A204.1 (cell line): ENCODE data around the gene PLCD3.

ENCODE experiments used
- FAIRE-seq: peaks from 2 replicates; lab custom pipeline; 2012; peaks lifted over from hg19 to GRCh38; lab: Jason Lieb, UNC

PLCD3 gene

DNA sequence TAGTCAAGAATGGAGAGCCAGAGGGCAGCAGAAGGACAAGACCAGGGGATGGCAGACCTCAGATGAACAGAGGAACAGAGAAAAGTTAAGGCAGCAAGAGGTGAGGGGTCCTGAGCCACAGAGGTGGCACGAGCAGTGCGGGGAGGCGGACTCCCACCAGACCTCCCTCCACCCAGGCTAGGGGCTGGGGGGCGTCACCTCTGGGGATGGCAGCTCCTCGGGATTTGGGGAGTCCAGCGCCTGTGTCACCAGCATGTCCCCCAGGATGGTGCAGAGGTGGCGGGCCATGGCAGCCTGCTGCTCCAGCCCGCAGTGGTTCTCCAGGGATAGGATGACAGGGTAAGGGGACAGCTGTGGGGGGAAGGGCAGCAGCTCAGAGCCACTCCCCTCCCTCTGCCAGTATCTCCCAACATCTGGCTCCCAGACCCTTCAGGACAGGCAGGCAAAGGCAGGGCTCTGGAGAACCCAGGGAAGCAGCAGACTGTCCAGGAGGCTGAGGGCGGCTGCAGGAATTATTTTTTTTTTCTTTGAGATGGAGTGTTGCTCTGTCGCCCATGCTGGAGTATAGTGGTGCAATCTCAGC, 15.8 kb downstream of the PLCD3 start:
- no peak for FAIRE-seq

GRCh38 chr17:45115871-45116270, 16.4 kb downstream of the PLCD3 start:
- no peak for FAIRE-seq

GRCh38 chr17:45115015-45115625, 17.2 kb downstream of the PLCD3 start:
- FAIRE-seq, result no peak

DNA sequence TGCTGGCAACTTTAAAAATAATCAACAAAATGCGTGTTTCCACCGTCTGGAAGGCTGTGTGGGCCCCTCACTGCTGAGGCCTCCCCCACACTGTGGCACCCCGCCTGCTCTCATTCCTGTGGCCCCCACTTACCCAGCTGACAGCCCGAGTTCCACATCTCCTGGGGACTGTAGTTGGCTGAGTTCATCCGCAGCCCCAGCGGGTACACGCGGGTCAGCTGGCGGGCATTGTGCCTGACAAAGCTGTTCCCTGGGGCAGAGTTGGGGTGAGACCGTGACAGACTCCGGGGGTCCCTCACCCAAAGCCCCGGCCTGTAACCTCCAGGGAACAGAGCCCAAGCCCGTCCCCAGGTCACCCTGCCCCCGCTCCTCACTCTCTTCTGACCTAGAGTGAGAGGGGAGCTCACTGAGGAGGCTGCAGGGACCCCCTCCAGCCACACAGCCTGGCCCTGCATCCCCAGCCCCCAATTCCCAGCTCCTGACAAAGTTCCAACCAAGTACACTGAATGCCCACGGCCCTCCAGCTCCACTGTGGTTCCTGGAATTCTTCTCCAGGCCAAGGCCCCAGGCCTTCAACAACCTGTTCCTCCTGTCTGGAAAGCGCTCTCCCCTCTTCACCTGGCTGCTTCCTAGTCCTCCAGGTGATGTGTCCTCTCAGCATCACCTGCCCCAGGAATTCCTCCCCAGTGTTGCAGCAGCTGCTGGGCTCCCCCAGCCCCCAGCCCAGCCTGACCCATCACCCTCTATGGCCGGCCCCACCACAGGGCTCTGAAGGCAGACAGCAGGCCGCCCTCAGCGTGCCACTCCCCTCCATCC, 18.0 kb downstream of the PLCD3 start:
- no peak for FAIRE-seq

GRCh38 chr17:45113424-45113754, 18.9 kb downstream of the PLCD3 start:
- FAIRE-seq, result no peak

GRCh38 chr17:45112559-45113423, 19.5 kb downstream of the PLCD3 start:
- FAIRE-seq, result no peak

- no peak for FAIRE-seq
Observed at GRCh38 chr17:45111850-45112249, 20.5 kb downstream of the PLCD3 start.

- no peak for FAIRE-seq
Observed at GRCh38 chr17:45110676-45111611, 21.4 kb downstream of the PLCD3 start.

GRCh38 chr17:45108595-45109521, 23.5 kb downstream of the PLCD3 start:
- FAIRE-seq, result no peak

- FAIRE-seq, result no peak
Observed at GRCh38 chr17:45108051-45108450, 24.3 kb downstream of the PLCD3 start.

- no peak for FAIRE-seq
Observed at GRCh38 chr17:45107293-45108010, 24.9 kb downstream of the PLCD3 start.

DNA sequence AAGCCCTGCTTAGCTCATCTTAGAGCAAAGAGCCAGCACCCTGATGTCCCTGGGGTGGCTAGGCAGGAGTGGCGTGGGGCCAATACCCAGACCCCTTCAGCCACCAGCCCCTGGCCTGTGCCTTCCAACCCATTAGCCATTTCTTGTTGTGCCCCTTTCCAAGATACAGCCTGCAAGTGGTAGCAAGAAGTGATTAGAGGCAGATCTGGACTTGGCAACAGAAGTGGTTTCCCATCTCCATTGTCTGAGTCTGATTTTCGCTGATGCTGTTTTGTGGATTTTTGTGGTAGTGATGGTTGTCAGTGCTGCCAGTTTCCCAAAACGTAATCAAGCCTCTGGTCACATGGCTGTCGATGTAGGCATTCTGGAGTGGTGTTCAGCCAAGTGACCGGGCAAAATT, 25.7 kb downstream of the PLCD3 start:
- no peak for FAIRE-seq

- no peak for FAIRE-seq
Observed at GRCh38 chr17:45106096-45106495, 26.2 kb downstream of the PLCD3 start.

GRCh38 chr17:45104907-45105624, 27.2 kb downstream of the PLCD3 start:
- no peak for FAIRE-seq

GRCh38 chr17:45104497-45104896, 27.8 kb downstream of the PLCD3 start:
- no peak for FAIRE-seq

DNA sequence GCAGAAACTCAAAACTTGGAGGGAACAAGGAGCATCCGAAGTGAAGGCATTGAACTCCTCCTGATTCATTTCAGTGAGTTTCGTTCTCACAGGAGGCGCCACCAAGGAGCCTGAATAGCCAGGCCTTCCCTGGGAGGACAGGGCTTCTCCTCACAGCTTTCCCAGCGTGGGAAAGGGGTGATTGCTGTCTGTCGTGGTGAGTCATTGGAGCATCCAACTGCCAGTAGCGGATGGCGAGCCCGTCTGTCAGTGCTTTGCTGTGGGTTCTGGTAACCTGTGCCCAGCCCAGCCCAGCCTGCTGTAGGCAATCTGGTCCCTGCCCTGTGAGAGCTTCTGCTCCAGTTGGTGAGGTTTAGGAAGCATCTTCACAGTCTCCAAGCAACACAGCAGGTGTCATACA, 28.3 kb downstream of the PLCD3 start:
- no peak for FAIRE-seq

GRCh38 chr17:45103269-45103795, 29.0 kb downstream of the PLCD3 start:
- no peak for FAIRE-seq

GRCh38 chr17:45102856-45103255, 29.5 kb downstream of the PLCD3 start:
- no peak for FAIRE-seq
